Lung (tissue), 12 donors: ENCODE measurements around the gene GRID1. TPM values are rescaled to one million over a fixed set of nuclear protein-coding genes. Genes with fewer than 3 reads are reported as not detected.

ENCODE experiments used
- ATAC-seq: fragments of 200-7000 bp; cut with Tn5 transposase; one replicate; pipeline ENCODE4 v1.9.1; 2020; ENCODE audit warnings: moderate number of reproducible peaks; ENCODE audit not compliant: insufficient read depth, low FRiP score
- DNase-seq, 3 donors: peaks; one replicate each; pipeline ENCODE4 v3.0.0-alpha.2; 2013 to 2017
- H3K27ac ChIP-seq, 2 donors: one replicate each; pipeline ENCODE4 v1.5.1; 2013; ENCODE audit warnings: mild to moderate bottlenecking in 2 of 2, moderate library complexity in 2 of 2, control low read depth in 1 of 2, inconsistent platforms in 1 of 2, low read depth in 1 of 2, low read length in 1 of 2
- H3K27me3 ChIP-seq, 3 donors: one replicate each; pipeline ENCODE4 v1.5.1; 2013; ENCODE audit warnings: low read length in 2 of 3; ENCODE audit not compliant: control insufficient read depth in 3 of 3, insufficient read depth in 3 of 3
- H3K36me3 ChIP-seq, 4 donors: one replicate each; pipeline ENCODE4 v1.5.1; 2013; ENCODE audit warnings: low read length in 4 of 4, mild to moderate bottlenecking in 1 of 4, moderate library complexity in 1 of 4; ENCODE audit not compliant: control insufficient read depth in 4 of 4, insufficient read depth in 4 of 4
- H3K4me1 ChIP-seq, 5 donors: one replicate each; pipeline ENCODE4 v1.5.1; 2013; ENCODE audit warnings: low read length in 5 of 5, mild to moderate bottlenecking in 2 of 5, moderate library complexity in 1 of 5; ENCODE audit not compliant: control insufficient read depth in 5 of 5, insufficient read depth in 5 of 5
- H3K4me3 ChIP-seq: one replicate; pipeline ENCODE4 v1.5.1; 2013; ENCODE audit warnings: mild to moderate bottlenecking, control low read depth, moderate library complexity
- H3K9ac ChIP-seq, 2 donors: one replicate each; pipeline ENCODE4 v1.5.1; 2013; ENCODE audit warnings: low read length in 2 of 2, control low read depth in 1 of 2; ENCODE audit not compliant: insufficient read depth in 1 of 2
- H3K9me3 ChIP-seq, 4 donors: one replicate each; pipeline ENCODE4 v1.5.1; 2013; ENCODE audit warnings: low read length in 3 of 4, mild to moderate bottlenecking in 1 of 4, moderate library complexity in 1 of 4; ENCODE audit not compliant: control insufficient read depth in 4 of 4, insufficient read depth in 3 of 4
- CTCF ChIP-seq: IDR thresholded peaks from 2 replicates; pipeline ENCODE4 v1.5.1; 2012; ENCODE audit warnings: mild to moderate bottlenecking; ENCODE audit errors: control extremely low read depth, extremely low read depth
- WGBS, 2 donors: extraction: QIAGEN DNeasy Blood & Tissue Kit; methylation state at CpG; one replicate each; pipeline ENCODE4 v1.1.7; 2013; 5-methylcytosine and 5-hydroxymethylcytosine counted together
- polyA plus RNA-seq, 2 donors: library from polyadenylated mRNA; stranded (reverse); fragments of 200-250 nt; gene quantifications; one replicate each; pipeline ENCODE4 v1.2.1, GENCODE V29; 2013
- total RNA-seq, 2 donors: library from RNA; depleted of rRNA in 1 of 2; stranded (reverse); fragments of >200 nt in 1 of 2; gene quantifications; one replicate each; pipeline ENCODE4 v1.2.1, GENCODE V29; 2014 to 2021
- donor health status: control.
- donor health status: control.
- donor health status: Bipolar disorder and iron deficiency.
- donor health status: healthy.
- donor health status: DM: yes; HTN: yes; CAD: no.

GRID1 gene
- total and polyA plus RNA-seq, 4 donors = 1.1 to 3.6 (median 2.2) TPM

- H3K36me3 ChIP-seq = no peaks in the 10 kb centered on the region
- no peaks in the 10 kb centered on the region for H3K9me3 ChIP-seq
- H3K27ac ChIP-seq = no peak overlapping the region
- no peak overlapping the region for H3K9ac ChIP-seq
- no peaks in the 10 kb centered on the region for H3K4me1 ChIP-seq
- ATAC-seq (no peak), DNase-seq (no peak)
- TF ChIP-seq CTCF = no peak
- H3K27me3 ChIP-seq = no peaks in the 10 kb centered on the region
- WGBS, 2 donors = 81 to 84% methylated on average over 7 of the region's 7 CpGs
- H3K4me3 ChIP-seq = no peak overlapping the region
Measured at GRCh38 chr10:86182595-86182994, 184.0 kb downstream of the GRID1 start.

- H3K27ac ChIP-seq = no peak overlapping the region
- no peak overlapping the region for H3K4me3 ChIP-seq
- 77 to 78% methylated on average over 13 of the region's 13 CpGs for WGBS, 2 donors
- no peak overlapping the region for H3K9ac ChIP-seq
- no peak for DNase-seq
- H3K4me1 ChIP-seq = no peaks in the 10 kb centered on the region
- no peak for TF ChIP-seq CTCF
- no peaks in the 10 kb centered on the region for H3K36me3 ChIP-seq
- H3K9me3 ChIP-seq = no peaks in the 10 kb centered on the region
- H3K27me3 ChIP-seq = no peaks in the 10 kb centered on the region
- no peak for ATAC-seq
Measured at GRCh38 chr10:86182150-86182549, 184.4 kb downstream of the GRID1 start.

- DNase-seq (no peak), ATAC-seq (no peak)
- H3K27ac ChIP-seq = no peak overlapping the region
- 74 to 94% methylated on average over 4 of the region's 4 CpGs for WGBS, 2 donors
- no peaks in the 10 kb centered on the region for H3K36me3 ChIP-seq
- H3K9me3 ChIP-seq = no peaks in the 10 kb centered on the region
- H3K4me3 ChIP-seq = no peak overlapping the region
- no peaks in the 10 kb centered on the region for H3K4me1 ChIP-seq
- no peaks in the 10 kb centered on the region for H3K27me3 ChIP-seq
- no peak overlapping the region for H3K9ac ChIP-seq
- TF ChIP-seq CTCF = no peak
Measured at GRCh38 chr10:86180861-86181260, 185.7 kb downstream of the GRID1 start.

GRCh38 chr10:86179961-86180360, 186.6 kb downstream of the GRID1 start:
- no peak overlapping the region for H3K4me3 ChIP-seq
- H3K9ac ChIP-seq = no peak overlapping the region
- H3K27ac ChIP-seq = no peak overlapping the region
- H3K27me3 ChIP-seq = no peaks in the 10 kb centered on the region
- DNase-seq (no peak), ATAC-seq (no peak)
- 88% methylated on average over 7 of the region's 7 CpGs for WGBS, 2 donors
- no peaks in the 10 kb centered on the region for H3K9me3 ChIP-seq
- H3K4me1 ChIP-seq = no peaks in the 10 kb centered on the region
- TF ChIP-seq CTCF = no peak
- no peaks in the 10 kb centered on the region for H3K36me3 ChIP-seq
